Prostate gland (tissue), 2 donors: ENCODE measurements around the gene SMPDL3A.

Experiments
- POLR2A ChIP-seq: fragments of 450-650 bp; IDR thresholded peaks from one replicate; pipeline ENCODE4 v1.6.1; 2016; ENCODE audit warnings: antibody characterized with exemption, mild to moderate bottlenecking
- TF ChIP-seq, protein P1 (sequence below), 4 experiments: fragments of 200-600 bp in 2 of 4; fragments of 450-650 bp in 2 of 4; sonication (generic) in 2 of 4; IDR thresholded peaks; 1 replicate in 3 of 4; 2 replicates in 1 of 4; pipeline ENCODE4 v1.5.1; 2016 to 2019; ENCODE audit warnings: antibody characterized with exemption in 4 of 4, mild to moderate bottlenecking in 2 of 4, moderate library complexity in 2 of 4

DNA sequence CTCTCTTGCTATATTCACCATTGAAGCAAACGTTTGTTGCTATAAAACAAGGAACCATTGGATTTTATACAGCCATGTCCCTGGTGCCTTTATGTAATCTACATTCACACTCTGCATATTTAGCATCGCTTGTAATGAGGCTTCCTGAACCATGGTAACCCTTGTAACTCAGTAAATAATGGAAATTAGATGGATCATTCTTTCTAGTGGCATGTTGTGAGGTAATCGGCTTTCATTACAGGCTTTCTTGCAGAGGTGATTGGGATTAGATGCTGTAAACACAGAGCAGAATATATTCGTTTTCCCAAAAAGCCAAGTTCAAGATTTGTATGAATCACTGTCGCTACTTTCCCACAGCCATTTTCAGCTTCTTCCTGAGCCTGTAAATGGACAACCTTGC, 36.1 kb downstream of the SMPDL3A start:
- TF ChIP-seq, protein P1, sequence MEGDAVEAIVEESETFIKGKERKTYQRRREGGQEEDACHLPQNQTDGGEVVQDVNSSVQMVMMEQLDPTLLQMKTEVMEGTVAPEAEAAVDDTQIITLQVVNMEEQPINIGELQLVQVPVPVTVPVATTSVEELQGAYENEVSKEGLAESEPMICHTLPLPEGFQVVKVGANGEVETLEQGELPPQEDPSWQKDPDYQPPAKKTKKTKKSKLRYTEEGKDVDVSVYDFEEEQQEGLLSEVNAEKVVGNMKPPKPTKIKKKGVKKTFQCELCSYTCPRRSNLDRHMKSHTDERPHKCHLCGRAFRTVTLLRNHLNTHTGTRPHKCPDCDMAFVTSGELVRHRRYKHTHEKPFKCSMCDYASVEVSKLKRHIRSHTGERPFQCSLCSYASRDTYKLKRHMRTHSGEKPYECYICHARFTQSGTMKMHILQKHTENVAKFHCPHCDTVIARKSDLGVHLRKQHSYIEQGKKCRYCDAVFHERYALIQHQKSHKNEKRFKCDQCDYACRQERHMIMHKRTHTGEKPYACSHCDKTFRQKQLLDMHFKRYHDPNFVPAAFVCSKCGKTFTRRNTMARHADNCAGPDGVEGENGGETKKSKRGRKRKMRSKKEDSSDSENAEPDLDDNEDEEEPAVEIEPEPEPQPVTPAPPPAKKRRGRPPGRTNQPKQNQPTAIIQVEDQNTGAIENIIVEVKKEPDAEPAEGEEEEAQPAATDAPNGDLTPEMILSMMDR (IDR thresholded peaks at IDR 0.05): no peak
- TF ChIP-seq POLR2A: no peak
